ENCODE results near the gene BTBD9. TPM values are rescaled to one million over a fixed set of nuclear protein-coding genes. Genes with fewer than 3 reads are reported as not detected.

BTBD9 gene
- total RNA-seq, 1 donor from 2014 or later: 18.1 TPM

DNA sequence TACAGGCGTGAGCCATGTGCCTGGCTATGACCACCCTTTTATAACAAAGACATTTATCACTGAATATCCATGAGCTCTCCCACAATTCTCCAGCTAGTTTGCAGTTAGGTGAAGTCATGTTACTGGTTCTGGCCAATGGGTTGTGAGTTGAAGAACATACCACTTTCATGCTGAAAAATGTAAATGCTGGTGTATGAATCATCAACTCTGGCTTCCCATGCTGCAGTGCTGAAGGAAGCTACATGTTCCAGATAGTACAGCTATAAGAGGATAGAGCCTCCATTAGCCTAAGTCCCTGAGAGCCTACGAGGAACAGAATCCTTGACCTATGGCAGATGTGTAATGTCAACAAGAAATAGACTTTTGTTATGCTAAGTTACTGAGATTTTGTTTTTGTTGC, 180.4 kb downstream of the BTBD9 start:
- Mint-ChIP-seq H3K4me1 (ENCODE audit: unreplicated experiment) (peaks cover 2% of the 10 kb centered on the region), H3K4me3 (ENCODE audit: unreplicated experiment) (no peak overlapping the region), H3K9me3 (ENCODE audit: unreplicated experiment) (peaks cover 3% of the 10 kb centered on the region), H3K36me3 (ENCODE audit: unreplicated experiment) (no peaks in the 10 kb centered on the region), H3K27me3 (ENCODE audit: unreplicated experiment) (no peaks in the 10 kb centered on the region), H3K27ac (ENCODE audit: unreplicated experiment) (no peak overlapping the region)
- TF ChIP-seq, protein P1, sequence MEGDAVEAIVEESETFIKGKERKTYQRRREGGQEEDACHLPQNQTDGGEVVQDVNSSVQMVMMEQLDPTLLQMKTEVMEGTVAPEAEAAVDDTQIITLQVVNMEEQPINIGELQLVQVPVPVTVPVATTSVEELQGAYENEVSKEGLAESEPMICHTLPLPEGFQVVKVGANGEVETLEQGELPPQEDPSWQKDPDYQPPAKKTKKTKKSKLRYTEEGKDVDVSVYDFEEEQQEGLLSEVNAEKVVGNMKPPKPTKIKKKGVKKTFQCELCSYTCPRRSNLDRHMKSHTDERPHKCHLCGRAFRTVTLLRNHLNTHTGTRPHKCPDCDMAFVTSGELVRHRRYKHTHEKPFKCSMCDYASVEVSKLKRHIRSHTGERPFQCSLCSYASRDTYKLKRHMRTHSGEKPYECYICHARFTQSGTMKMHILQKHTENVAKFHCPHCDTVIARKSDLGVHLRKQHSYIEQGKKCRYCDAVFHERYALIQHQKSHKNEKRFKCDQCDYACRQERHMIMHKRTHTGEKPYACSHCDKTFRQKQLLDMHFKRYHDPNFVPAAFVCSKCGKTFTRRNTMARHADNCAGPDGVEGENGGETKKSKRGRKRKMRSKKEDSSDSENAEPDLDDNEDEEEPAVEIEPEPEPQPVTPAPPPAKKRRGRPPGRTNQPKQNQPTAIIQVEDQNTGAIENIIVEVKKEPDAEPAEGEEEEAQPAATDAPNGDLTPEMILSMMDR (IDR thresholded peaks at IDR 0.05): no peak
- no peak for DNase-seq (ENCODE audit: extremely low spot score, unreplicated experiment)

DNA sequence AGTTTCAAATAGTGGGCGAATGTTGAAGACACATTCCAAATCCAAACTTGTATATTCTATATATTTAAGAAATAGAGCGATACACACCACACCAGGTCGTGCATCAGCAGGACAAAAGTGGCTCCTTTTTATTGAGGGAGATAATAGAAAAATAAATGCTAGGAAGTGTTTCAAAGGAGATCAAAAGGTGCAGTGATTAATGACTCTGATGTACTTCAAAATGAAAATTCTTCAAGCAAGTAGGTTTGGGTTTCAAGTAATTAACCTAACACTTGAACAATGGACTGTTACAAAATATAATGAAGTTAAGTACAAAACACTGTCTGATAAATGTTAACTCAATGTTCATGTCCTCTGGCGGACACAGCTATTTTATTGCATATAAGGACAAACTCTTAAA, 185.9 kb downstream of the BTBD9 start:
- Mint-ChIP-seq H3K9me3 (ENCODE audit: unreplicated experiment) (peaks cover 7% of the 10 kb centered on the region), H3K36me3 (ENCODE audit: unreplicated experiment) (peaks cover 1% of the 10 kb centered on the region), H3K27me3 (ENCODE audit: unreplicated experiment) (no peaks in the 10 kb centered on the region), H3K27ac (ENCODE audit: unreplicated experiment) (no peak overlapping the region), H3K4me3 (ENCODE audit: unreplicated experiment) (no peak overlapping the region), H3K4me1 (ENCODE audit: unreplicated experiment) (no peaks in the 10 kb centered on the region)
- no peak for DNase-seq (ENCODE audit: extremely low spot score, unreplicated experiment)
- TF ChIP-seq, protein P1 (IDR thresholded peaks at IDR 0.05): no peak

DNA sequence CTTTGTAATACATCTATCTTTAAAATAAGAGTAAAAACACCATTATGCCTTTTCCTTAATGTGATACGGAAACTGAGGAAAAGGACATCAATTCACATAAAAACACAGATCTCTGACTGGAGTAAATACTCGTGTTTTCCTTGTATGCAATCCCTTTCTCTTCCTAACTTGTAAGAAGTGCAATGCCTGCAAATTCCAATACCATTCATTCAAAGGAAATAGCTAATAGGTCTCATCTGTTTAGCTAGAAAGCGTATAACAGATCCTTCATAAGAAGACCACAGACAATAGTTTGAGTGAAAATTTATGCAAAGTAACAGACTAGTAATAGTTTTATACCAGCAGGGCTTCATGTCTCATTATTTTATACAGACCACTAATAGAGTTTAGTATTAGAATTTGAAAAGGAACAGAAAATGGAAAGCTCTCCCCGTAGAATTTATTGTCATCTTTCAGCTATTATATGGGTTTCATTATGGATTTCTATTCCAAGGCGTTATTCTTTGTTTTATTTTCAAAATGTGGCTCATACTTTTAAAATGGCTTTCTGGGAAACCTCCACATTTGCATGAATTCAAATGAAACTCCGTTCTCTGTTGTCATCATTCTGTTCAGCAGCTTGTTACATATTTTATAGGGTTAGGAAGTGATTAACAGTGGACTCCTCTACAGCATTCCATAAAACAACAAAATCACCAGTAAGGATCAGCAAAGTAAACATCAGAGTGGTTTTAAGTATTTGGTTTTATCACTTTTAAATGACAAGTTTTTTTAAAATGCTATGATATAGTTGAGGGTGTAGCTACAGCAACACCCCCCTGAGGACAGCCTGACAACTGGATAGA, 186.7 kb downstream of the BTBD9 start:
- peaks cover 3% of the 10 kb centered on the region for H3K36me3 Mint-ChIP-seq (ENCODE audit: unreplicated experiment)
- no peak for DNase-seq (ENCODE audit: extremely low spot score, unreplicated experiment)
- H3K27me3 Mint-ChIP-seq (ENCODE audit: unreplicated experiment): no peaks in the 10 kb centered on the region
- TF ChIP-seq, protein P1 (IDR thresholded peaks at IDR 0.05): no peak
- no peak overlapping the region for H3K4me3 Mint-ChIP-seq (ENCODE audit: unreplicated experiment)
- peaks cover 7% of the 10 kb centered on the region for H3K9me3 Mint-ChIP-seq (ENCODE audit: unreplicated experiment)
- H3K4me1 Mint-ChIP-seq (ENCODE audit: unreplicated experiment): no peaks in the 10 kb centered on the region
- no peak overlapping the region for H3K27ac Mint-ChIP-seq (ENCODE audit: unreplicated experiment)

DNA sequence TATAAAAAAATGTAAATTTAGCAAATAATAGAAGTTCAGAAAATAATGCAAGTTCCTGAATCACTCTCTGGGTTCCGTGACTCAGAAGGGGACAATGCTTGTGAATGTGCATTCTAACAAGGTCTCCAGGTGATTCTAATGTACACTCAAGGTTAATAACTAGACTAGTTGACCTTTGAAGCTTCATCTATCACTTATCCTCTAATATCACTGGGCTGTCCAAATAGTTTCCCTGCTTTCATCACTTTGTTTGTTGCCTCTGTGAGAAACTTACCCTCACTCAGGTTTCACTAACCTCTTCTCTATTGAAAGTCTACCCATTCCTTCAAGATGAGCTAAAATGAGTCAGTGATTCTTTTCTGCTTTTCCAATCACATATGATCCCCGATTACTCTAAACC, 189.0 kb downstream of the BTBD9 start:
- H3K4me1 Mint-ChIP-seq (ENCODE audit: unreplicated experiment): no peaks in the 10 kb centered on the region
- no peak overlapping the region for H3K4me3 Mint-ChIP-seq (ENCODE audit: unreplicated experiment)
- DNase-seq (ENCODE audit: extremely low spot score, unreplicated experiment): no peak
- no peak overlapping the region for H3K27ac Mint-ChIP-seq (ENCODE audit: unreplicated experiment)
- no peaks in the 10 kb centered on the region for H3K27me3 Mint-ChIP-seq (ENCODE audit: unreplicated experiment)
- TF ChIP-seq, protein P1 (IDR thresholded peaks at IDR 0.05): no peak
- H3K9me3 Mint-ChIP-seq (ENCODE audit: unreplicated experiment): peaks cover 7% of the 10 kb centered on the region
- H3K36me3 Mint-ChIP-seq (ENCODE audit: unreplicated experiment): peaks cover 3% of the 10 kb centered on the region

DNA sequence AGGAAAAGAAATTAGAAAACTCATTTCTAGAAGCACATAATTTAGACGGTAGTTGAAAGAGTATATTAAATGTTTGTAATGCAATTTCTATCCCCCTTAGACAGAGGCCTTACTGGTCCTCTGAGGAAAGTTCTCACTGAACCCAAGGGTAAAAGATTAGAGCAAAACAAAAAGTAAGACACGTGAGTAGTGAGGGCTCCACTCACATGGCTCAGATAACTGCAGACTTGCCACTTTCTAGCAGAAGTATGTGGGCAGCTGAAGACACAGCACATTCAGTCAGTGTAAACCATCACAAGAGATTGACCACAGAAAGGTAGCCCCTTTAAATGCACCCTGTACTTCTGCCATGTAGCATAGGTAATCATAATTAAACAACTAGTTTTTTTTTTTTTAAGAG, 193.8 kb downstream of the BTBD9 start:
- no peak overlapping the region for H3K27ac Mint-ChIP-seq (ENCODE audit: unreplicated experiment)
- peaks cover 3% of the 10 kb centered on the region for H3K36me3 Mint-ChIP-seq (ENCODE audit: unreplicated experiment)
- no peaks in the 10 kb centered on the region for H3K27me3 Mint-ChIP-seq (ENCODE audit: unreplicated experiment)
- H3K4me1 Mint-ChIP-seq (ENCODE audit: unreplicated experiment): peaks cover 4% of the 10 kb centered on the region
- H3K4me3 Mint-ChIP-seq (ENCODE audit: unreplicated experiment): no peak overlapping the region
- H3K9me3 Mint-ChIP-seq (ENCODE audit: unreplicated experiment): peaks cover 7% of the 10 kb centered on the region
- TF ChIP-seq, protein P1 (IDR thresholded peaks at IDR 0.05): no peak
- DNase-seq (ENCODE audit: extremely low spot score, unreplicated experiment): no peak

Measured in osteocyte (in vitro differentiated cells).